Measurements from ENCODE around the gene WDR35. TPM values are rescaled to one million over a fixed set of nuclear protein-coding genes. Genes with fewer than 3 reads are reported as not detected.

The WDR35 gene
- total RNA-seq, 1 experiment from 2014 or later: 8.2 TPM

DNA sequence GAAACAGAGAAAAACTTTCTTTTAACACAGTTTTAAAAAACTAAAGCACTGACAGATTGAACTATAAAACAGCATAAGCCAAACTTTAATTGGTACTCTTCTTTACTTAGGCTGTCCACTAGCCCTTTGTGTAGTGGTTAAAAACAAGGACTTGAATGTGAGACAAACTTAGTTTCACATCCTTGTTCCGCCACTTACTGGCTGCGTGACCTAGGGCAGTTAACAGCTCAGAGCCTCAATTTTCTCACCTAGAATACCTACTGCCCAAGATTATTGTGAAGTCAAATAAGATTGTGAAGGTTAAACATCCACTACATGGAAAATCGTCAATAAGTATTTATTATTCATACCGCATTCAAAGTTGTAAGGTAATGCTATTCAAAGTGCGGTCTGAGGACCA lies 2.0 kb downstream of the WDR35 start:
- intact Hi-C loops (cut with micrococcal nuclease; ENCODE audit: unreplicated experiment): no loop called here
- DNase-seq: no peak
- TF ChIP-seq, protein P1, sequence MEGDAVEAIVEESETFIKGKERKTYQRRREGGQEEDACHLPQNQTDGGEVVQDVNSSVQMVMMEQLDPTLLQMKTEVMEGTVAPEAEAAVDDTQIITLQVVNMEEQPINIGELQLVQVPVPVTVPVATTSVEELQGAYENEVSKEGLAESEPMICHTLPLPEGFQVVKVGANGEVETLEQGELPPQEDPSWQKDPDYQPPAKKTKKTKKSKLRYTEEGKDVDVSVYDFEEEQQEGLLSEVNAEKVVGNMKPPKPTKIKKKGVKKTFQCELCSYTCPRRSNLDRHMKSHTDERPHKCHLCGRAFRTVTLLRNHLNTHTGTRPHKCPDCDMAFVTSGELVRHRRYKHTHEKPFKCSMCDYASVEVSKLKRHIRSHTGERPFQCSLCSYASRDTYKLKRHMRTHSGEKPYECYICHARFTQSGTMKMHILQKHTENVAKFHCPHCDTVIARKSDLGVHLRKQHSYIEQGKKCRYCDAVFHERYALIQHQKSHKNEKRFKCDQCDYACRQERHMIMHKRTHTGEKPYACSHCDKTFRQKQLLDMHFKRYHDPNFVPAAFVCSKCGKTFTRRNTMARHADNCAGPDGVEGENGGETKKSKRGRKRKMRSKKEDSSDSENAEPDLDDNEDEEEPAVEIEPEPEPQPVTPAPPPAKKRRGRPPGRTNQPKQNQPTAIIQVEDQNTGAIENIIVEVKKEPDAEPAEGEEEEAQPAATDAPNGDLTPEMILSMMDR (conservative IDR thresholded peaks at IDR 0.05): no peak
- no peak for TF ChIP-seq EZH2 (IDR thresholded peaks at IDR 0.05; ENCODE audit: low read depth)
- no peaks in the 10 kb centered on the region for H3K27me3 ChIP-seq (ENCODE audit: insufficient read depth, low read depth)
- H2AFZ ChIP-seq: no peak overlapping the region
- no peak overlapping the region for H3K4me2 ChIP-seq
- no peaks in the 10 kb centered on the region for H4K20me1 ChIP-seq (ENCODE audit: insufficient read depth)
- no peak overlapping the region for H3K4me3 ChIP-seq
- H3K36me3 ChIP-seq (ENCODE audit: low read depth): no peaks in the 10 kb centered on the region
- H3K79me2 ChIP-seq (ENCODE audit: low read depth): no peaks in the 10 kb centered on the region; the same call in 1 of the 2 replicates
- POLR2A ChIA-PET (ENCODE audit: unreplicated experiment): no interaction called here
- no peaks in the 10 kb centered on the region for H3K9me3 ChIP-seq (ENCODE audit: insufficient read depth, low read depth)
- no peaks in the 10 kb centered on the region for H3K9me2 ChIP-seq (ENCODE audit: insufficient read depth)
- CTCF ChIA-PET: no interaction called here
- H3K4me1 ChIP-seq (replicated peaks; ENCODE audit: insufficient read depth): peaks cover 19% of the 10 kb centered on the region
- 0 out of 2 replicates have a peak, but pooled peaks cover 4% of the 10 kb centered on the region for H3F3A ChIP-seq (ENCODE audit: insufficient read depth, low read depth)
- H3K27ac ChIP-seq: no peak overlapping the region
- no TSS peak for BruUV-seq (replicated peaks)

DNA sequence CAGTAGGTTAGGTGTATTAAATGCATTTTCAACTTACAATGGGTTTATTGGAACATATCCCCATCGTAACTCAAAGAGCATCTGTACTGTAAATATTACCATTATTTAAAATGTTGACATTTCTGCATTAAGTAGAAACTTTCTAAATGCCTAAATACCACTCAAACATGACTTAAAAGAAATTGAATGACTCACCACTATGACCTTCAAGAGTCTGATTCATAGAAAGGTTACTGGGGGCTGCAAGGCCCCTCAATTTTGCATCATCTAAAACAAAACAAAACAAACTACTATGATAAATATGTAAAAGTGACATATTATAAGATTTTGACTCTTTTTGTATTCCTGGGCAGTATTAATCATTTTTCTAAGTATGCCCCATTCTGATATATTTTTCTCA lies 7.6 kb downstream of the WDR35 start:
- H3K27ac ChIP-seq: no peak overlapping the region
- no peak for DNase-seq
- no TSS peak for BruUV-seq (replicated peaks)
- H3F3A ChIP-seq (ENCODE audit: insufficient read depth, low read depth): no peaks in the 10 kb centered on the region
- no peak overlapping the region for H3K4me3 ChIP-seq
- H3K9me3 ChIP-seq (ENCODE audit: insufficient read depth, low read depth): no peaks in the 10 kb centered on the region
- ChIA-PET POLR2A (ENCODE audit: unreplicated experiment) (no interaction called here), CTCF (no interaction called here)
- H3K36me3 ChIP-seq (ENCODE audit: low read depth): peaks cover 10% of the 10 kb centered on the region; the same call in 1 of the 2 replicates
- H3K9me2 ChIP-seq (ENCODE audit: insufficient read depth): no peaks in the 10 kb centered on the region; the same call in 1 of the 2 replicates
- H3K27me3 ChIP-seq (ENCODE audit: insufficient read depth, low read depth): no peaks in the 10 kb centered on the region
- no peak overlapping the region for H2AFZ ChIP-seq
- H3K4me2 ChIP-seq: no peak overlapping the region
- intact Hi-C loops (cut with micrococcal nuclease; ENCODE audit: unreplicated experiment): no loop called here
- no peaks in the 10 kb centered on the region for H3K4me1 ChIP-seq (replicated peaks; ENCODE audit: insufficient read depth)
- H3K79me2 ChIP-seq (ENCODE audit: low read depth): no peaks in the 10 kb centered on the region
- TF ChIP-seq, protein P1 (conservative IDR thresholded peaks at IDR 0.05): no peak
- TF ChIP-seq EZH2 (IDR thresholded peaks at IDR 0.05; ENCODE audit: low read depth): no peak
- no peaks in the 10 kb centered on the region for H4K20me1 ChIP-seq (ENCODE audit: insufficient read depth)

DNA sequence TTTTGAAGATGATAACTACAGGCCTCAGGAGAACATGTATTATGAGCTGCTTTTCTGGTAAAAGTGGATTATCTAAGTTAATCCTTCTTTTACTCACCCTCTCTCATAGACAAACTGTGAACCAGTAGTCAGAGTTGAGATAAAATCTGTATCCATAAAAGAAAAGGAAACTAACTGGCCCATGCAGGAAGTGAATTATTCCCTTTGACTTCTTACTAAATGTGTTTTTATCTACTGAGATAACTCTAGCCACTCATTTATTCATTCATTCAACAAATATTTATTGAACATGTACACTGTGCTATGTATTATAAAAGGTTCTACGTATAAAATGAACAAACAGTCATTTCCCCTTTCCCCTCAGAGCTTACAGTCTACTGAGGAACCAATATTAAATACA lies 10.0 kb downstream of the WDR35 start:
- Histone ChIP-seq H4K20me1 (ENCODE audit: insufficient read depth) (no peaks in the 10 kb centered on the region), H3F3A (ENCODE audit: insufficient read depth, low read depth) (no peaks in the 10 kb centered on the region), H3K36me3 (ENCODE audit: low read depth) (peaks cover 10% of the 10 kb centered on the region), H3K4me3 (no peak overlapping the region), H3K27ac (no peak overlapping the region), H3K9me3 (ENCODE audit: insufficient read depth, low read depth) (no peaks in the 10 kb centered on the region), H3K79me2 (ENCODE audit: low read depth) (no peaks in the 10 kb centered on the region), H3K4me2 (no peak overlapping the region), H3K9me2 (ENCODE audit: insufficient read depth) (no peaks in the 10 kb centered on the region; the same call in 1 of the 2 replicates), H3K4me1 (replicated peaks; ENCODE audit: insufficient read depth) (no peaks in the 10 kb centered on the region), H2AFZ (no peak overlapping the region), H3K27me3 (ENCODE audit: insufficient read depth, low read depth) (no peaks in the 10 kb centered on the region)
- intact Hi-C loops (cut with micrococcal nuclease; ENCODE audit: unreplicated experiment): no loop called here
- ChIA-PET POLR2A (ENCODE audit: unreplicated experiment) (no interaction called here), CTCF (no interaction called here)
- no peak for DNase-seq
- no peak for TF ChIP-seq EZH2 (IDR thresholded peaks at IDR 0.05; ENCODE audit: low read depth)
- TF ChIP-seq, protein P1 (conservative IDR thresholded peaks at IDR 0.05): no peak
- no TSS peak for BruUV-seq (replicated peaks)
